Naive thymus-derived CD4-positive, alpha-beta T cell (primary cell): ENCODE data around the gene CASKIN1. TPM values are rescaled to one million over a fixed set of nuclear protein-coding genes. Genes with fewer than 3 reads are reported as not detected.

Experiments
- ATAC-seq: fragments of 150-1000 bp; cut with Tn5 transposase; 2 replicates; pipeline ENCODE4 v1.10.0; 2021; ENCODE audit warnings: mild to moderate bottlenecking, moderate library complexity
- CTCF ChIA-PET: fragments of 350-600 bp; sonication (Branson Sonifier 250); formaldehyde crosslinking; loops from one replicate; lab custom pipeline; 2021; ENCODE audit warnings: antibody characterized with exemption; lab: Charles Lee
- POLR2A ChIA-PET: fragments of 350-600 bp; sonication (Branson Sonifier 250); formaldehyde crosslinking; loops from one replicate; lab custom pipeline; 2021; ENCODE audit warnings: antibody characterized with exemption, inconsistent platforms; lab: Charles Lee
- DNase-seq, 9 donors: peaks; one replicate each; pipeline versions ENCODE4 v3.0.0 to v3.0.0-alpha.2; 2020 to 2022; ENCODE audit warnings: mixed read lengths in 1 of 9
- H3K27ac ChIP-seq: one replicate; pipeline ENCODE4 v1.7.0; 2013; ENCODE audit warnings: mild to moderate bottlenecking, low read depth, low read length, moderate library complexity
- H3K27me3 ChIP-seq, 2 donors: one replicate each; pipeline ENCODE4 v1.7.0; 2013; ENCODE audit warnings: low read length in 2 of 2, mild to moderate bottlenecking in 2 of 2, moderate library complexity in 2 of 2; ENCODE audit not compliant: control insufficient read depth in 2 of 2, insufficient read depth in 2 of 2
- H3K36me3 ChIP-seq, 3 experiments: 1 replicate in 2 of 3; 2 replicates in 1 of 3; pipeline ENCODE4 v1.7.0; 2013; ENCODE audit warnings: low read length in 3 of 3, mild to moderate bottlenecking in 3 of 3, moderate library complexity in 1 of 3; ENCODE audit not compliant: insufficient read depth in 3 of 3, control insufficient read depth in 2 of 3
- H3K4me1 ChIP-seq, 2 donors: one replicate each; pipeline ENCODE4 v1.7.0; 2013; ENCODE audit warnings: low read length in 2 of 2, mild to moderate bottlenecking in 2 of 2, moderate library complexity in 1 of 2; ENCODE audit not compliant: control insufficient read depth in 2 of 2, insufficient read depth in 2 of 2
- H3K4me3 ChIP-seq: 2 replicates; pipeline ENCODE4 v1.7.0; 2013; ENCODE audit warnings: mild to moderate bottlenecking, low read length
- H3K9me3 ChIP-seq, 3 experiments: 1 replicate in 2 of 3; 2 replicates in 1 of 3; pipeline ENCODE4 v1.7.0; 2013; ENCODE audit warnings: low read length in 3 of 3; ENCODE audit not compliant: control insufficient read depth in 2 of 3
- H3K27ac Mint-ChIP-seq, 9 donors: one replicate each; pipeline ENCODE4 v1.8.0; 2020 to 2022; ENCODE audit warnings: mixed read lengths in 9 of 9, mild to moderate bottlenecking in 8 of 9, moderate library complexity in 5 of 9, inconsistent platforms in 2 of 9
- H3K27me3 Mint-ChIP-seq, 5 donors: one replicate each; pipeline ENCODE4 v1.8.0; 2021 to 2022; ENCODE audit warnings: mixed read lengths in 5 of 5, mild to moderate bottlenecking in 1 of 5
- H3K36me3 Mint-ChIP-seq, 5 donors: one replicate each; pipeline ENCODE4 v1.8.0; 2020 to 2022; ENCODE audit warnings: mixed read lengths in 5 of 5, mild to moderate bottlenecking in 3 of 5, inconsistent platforms in 1 of 5
- H3K4me1 Mint-ChIP-seq, 7 donors: one replicate each; pipeline ENCODE4 v1.8.0; 2020 to 2022; ENCODE audit warnings: mixed read lengths in 7 of 7, mild to moderate bottlenecking in 3 of 7, inconsistent platforms in 1 of 7
- H3K4me3 Mint-ChIP-seq, 10 donors: one replicate each; pipeline ENCODE4 v1.8.0; 2020 to 2022; ENCODE audit warnings: mild to moderate bottlenecking in 10 of 10, mixed read lengths in 10 of 10, moderate library complexity in 6 of 10, inconsistent platforms in 2 of 10
- H3K9me3 Mint-ChIP-seq, 11 donors: one replicate each; pipeline ENCODE4 v1.8.0; 2020 to 2022; ENCODE audit warnings: mixed read lengths in 11 of 11, mild to moderate bottlenecking in 4 of 11, inconsistent platforms in 1 of 11, moderate library complexity in 1 of 11
- intact Hi-C, 2 donors: fragments of 100-400 bp; cut with micrococcal nuclease; formaldehyde crosslinking; loops; one replicate each; pipeline ENCODE4 v1.15.1; 2023
- polyA plus RNA-seq, 2 donors: library from polyadenylated mRNA; unstranded; fragments of 300-500 nt; fragmentation: Illumina TruSeq; gene quantifications; one replicate each; pipeline ENCODE4 v1.2.3, GENCODE V29; 2021
- total RNA-seq, 6 experiments: library from RNA in 5 of 6; stranded (reverse) in 5 of 6; gene quantifications; 1 replicate in 5 of 6; 2 replicates in 1 of 6; pipeline ENCODE4 v1.2.3 and lab custom pipeline; 2021 to 2026

The CASKIN1 gene
- total and polyA plus RNA-seq, 7 experiments from 2014 or later = 0.19 TPM; not detected in 6

GRCh38 chr16:2200313-2200712 lies 3.9 kb upstream of the CASKIN1 start:
- Mint-ChIP-seq H3K27ac (no peak overlapping the region), H3K4me1 (peaks cover 5 to 11% (median 7%) of the 10 kb centered on the region in 7 donors), H3K9me3 (peaks cover 0 to 3% (median 0%) of the 10 kb centered on the region in 11 donors), H3K4me3 (peak overlapping the region in 1 of 10 donors; percentile 19), H3K36me3 (peaks cover 0 to 4% (median 0%) of the 10 kb centered on the region in 5 donors), H3K27me3 (peaks cover 11 to 40% (median 14%) of the 10 kb centered on the region in 5 donors)
- ChIA-PET POLR2A (no interaction called here), CTCF (no interaction called here)
- no peak overlapping the region for H3K27ac ChIP-seq
- H3K36me3 ChIP-seq = no peaks in the 10 kb centered on the region
- no peak overlapping the region for H3K4me3 ChIP-seq
- no peaks in the 10 kb centered on the region for H3K9me3 ChIP-seq
- peaks cover 6 to 11% of the 10 kb centered on the region in 2 donors for H3K27me3 ChIP-seq
- no peak for ATAC-seq
- intact Hi-C loops = loop anchor here in 1 of 2 donors (10.0 kb wide), 1 partner anchor 64 kb away; the partner anchor contains the start of gene RNPS1
- DNase-seq = no peak
- peaks cover 5 to 7% of the 10 kb centered on the region in 2 donors for H3K4me1 ChIP-seq

GRCh38 chr16:2199621-2200139 lies 3.3 kb upstream of the CASKIN1 start:
- ChIA-PET CTCF (no interaction called here), POLR2A (interaction anchor here (0.6 kb wide), 1 partner anchor 204 kb away, joined by 4 read pairs; no protein-coding TSS in a partner anchor)
- Histone ChIP-seq H3K27me3 (peaks cover 6 to 11% of the 10 kb centered on the region in 2 donors), H3K36me3 (no peaks in the 10 kb centered on the region), H3K27ac (no peak overlapping the region), H3K9me3 (no peaks in the 10 kb centered on the region), H3K4me1 (peaks cover 3 to 8% of the 10 kb centered on the region in 2 donors), H3K4me3 (no peak overlapping the region)
- H3K4me1 Mint-ChIP-seq = peaks cover 5 to 13% (median 9%) of the 10 kb centered on the region in 7 donors
- intact Hi-C loops = loop anchor here in 1 of 2 donors (10.0 kb wide), 1 partner anchor 65 kb away; the partner anchor contains the start of gene RNPS1
- DNase-seq (no peak), ATAC-seq (no peak)
- no peak overlapping the region for H3K4me3 Mint-ChIP-seq
- H3K9me3 Mint-ChIP-seq = peaks cover 0 to 3% (median 0%) of the 10 kb centered on the region in 11 donors
- peaks cover 0 to 4% (median 0%) of the 10 kb centered on the region in 5 donors for H3K36me3 Mint-ChIP-seq
- peaks cover 14 to 45% (median 15%) of the 10 kb centered on the region in 5 donors for H3K27me3 Mint-ChIP-seq
- H3K27ac Mint-ChIP-seq = no peak overlapping the region

- H3K36me3 ChIP-seq = no peaks in the 10 kb centered on the region
- no peak for ATAC-seq
- Mint-ChIP-seq H3K27me3 (peaks cover 14 to 50% (median 16%) of the 10 kb centered on the region in 5 donors), H3K36me3 (no peaks in the 10 kb centered on the region), H3K4me3 (no peak overlapping the region), H3K27ac (no peak overlapping the region), H3K9me3 (no peaks in the 10 kb centered on the region), H3K4me1 (peaks cover 0 to 10% (median 5%) of the 10 kb centered on the region in 7 donors)
- peaks cover 0 to 8% of the 10 kb centered on the region in 2 donors for H3K4me1 ChIP-seq
- H3K27ac ChIP-seq = no peak overlapping the region
- no peak for DNase-seq
- no peak overlapping the region for H3K4me3 ChIP-seq
- peaks cover 6 to 11% of the 10 kb centered on the region in 2 donors for H3K27me3 ChIP-seq
- H3K9me3 ChIP-seq = no peaks in the 10 kb centered on the region
- intact Hi-C loops = no loop called here
- ChIA-PET CTCF (interaction anchor here (1.3 kb wide), 1 partner anchor 52 kb away, joined by 3 read pairs; the partner anchor contains the start of gene ECI1), POLR2A (interaction anchor here (0.6 kb wide), 1 partner anchor 203 kb away, joined by 4 read pairs; no protein-coding TSS in a partner anchor)
Observed at GRCh38 chr16:2199095-2199494, 2.7 kb upstream of the CASKIN1 start.

- Mint-ChIP-seq H3K9me3 (no peaks in the 10 kb centered on the region), H3K36me3 (no peaks in the 10 kb centered on the region), H3K4me3 (peak overlapping the region in 8 of 10 donors; percentile 51 to 84 (median 62)), H3K27me3 (peaks cover 14 to 48% (median 16%) of the 10 kb centered on the region in 5 donors), H3K27ac (peak overlapping the region in 2 of 9 donors; percentile 31), H3K4me1 (peaks cover 0 to 6% (median 4%) of the 10 kb centered on the region in 7 donors)
- Histone ChIP-seq H3K9me3 (no peaks in the 10 kb centered on the region), H3K4me3 (no peak overlapping the region), H3K27me3 (peaks cover 6 to 11% of the 10 kb centered on the region in 2 donors), H3K36me3 (no peaks in the 10 kb centered on the region), H3K4me1 (peaks cover 0 to 8% of the 10 kb centered on the region in 2 donors), H3K27ac (no peak overlapping the region)
- POLR2A ChIA-PET = interaction anchor here (0.7 kb wide), 1 partner anchor 26 kb away, joined by 3 read pairs; no protein-coding TSS in a partner anchor
- DNase-seq (no peak), ATAC-seq (no peak)
- CTCF ChIA-PET = interaction anchor here (1.1 to 1.3 kb wide), 2 partner anchors 53 to 304 kb away, joined by 3 to 5 read pairs; partner anchors contain the start of gene ECI1
- intact Hi-C loops = no loop called here
Observed at GRCh38 chr16:2198283-2198682, 1.9 kb upstream of the CASKIN1 start.

GRCh38 chr16:2197765-2198164 lies 1.4 kb upstream of the CASKIN1 start:
- no peaks in the 10 kb centered on the region for H3K36me3 Mint-ChIP-seq
- Histone ChIP-seq H3K27ac (no peak overlapping the region), H3K4me3 (no peak overlapping the region), H3K4me1 (peaks cover 0 to 8% of the 10 kb centered on the region in 2 donors), H3K27me3 (peaks cover 6 to 11% of the 10 kb centered on the region in 2 donors), H3K36me3 (no peaks in the 10 kb centered on the region), H3K9me3 (no peaks in the 10 kb centered on the region)
- ChIA-PET POLR2A (interaction anchor here (0.7 kb wide), 1 partner anchor 26 kb away, joined by 3 read pairs; no protein-coding TSS in a partner anchor), CTCF (interaction anchor here (1.1 to 1.3 kb wide), 2 partner anchors 53 to 305 kb away, joined by 3 to 5 read pairs; partner anchors contain the start of gene ECI1)
- intact Hi-C loops = no loop called here
- no peak for ATAC-seq
- peak overlapping the region; percentile 28 to 84 (median 58) for H3K4me3 Mint-ChIP-seq
- no peak for DNase-seq
- H3K4me1 Mint-ChIP-seq = peaks cover 0 to 6% (median 4%) of the 10 kb centered on the region in 7 donors
- H3K27ac Mint-ChIP-seq = peak overlapping the region in 2 of 9 donors; percentile 31
- H3K9me3 Mint-ChIP-seq = no peaks in the 10 kb centered on the region
- H3K27me3 Mint-ChIP-seq = peaks cover 14 to 48% (median 16%) of the 10 kb centered on the region in 5 donors

- intact Hi-C loops = no loop called here
- Histone ChIP-seq H3K36me3 (no peaks in the 10 kb centered on the region), H3K27me3 (peaks cover 6 to 11% of the 10 kb centered on the region in 2 donors), H3K27ac (no peak overlapping the region), H3K9me3 (no peaks in the 10 kb centered on the region), H3K4me1 (peaks cover 0 to 8% of the 10 kb centered on the region in 2 donors), H3K4me3 (no peak overlapping the region)
- no peak for ATAC-seq
- peaks cover 0 to 6% (median 4%) of the 10 kb centered on the region in 7 donors for H3K4me1 Mint-ChIP-seq
- no peaks in the 10 kb centered on the region for H3K36me3 Mint-ChIP-seq
- no peaks in the 10 kb centered on the region for H3K9me3 Mint-ChIP-seq
- no peak overlapping the region for H3K27ac Mint-ChIP-seq
- H3K4me3 Mint-ChIP-seq = peak overlapping the region in 9 of 10 donors; percentile 43 to 84 (median 61)
- peaks cover 14 to 48% (median 16%) of the 10 kb centered on the region in 5 donors for H3K27me3 Mint-ChIP-seq
- ChIA-PET POLR2A (no interaction called here), CTCF (interaction anchor here (1.1 kb wide), 1 partner anchor 305 kb away, joined by 5 read pairs; no protein-coding TSS in a partner anchor)
- no peak for DNase-seq
Observed at GRCh38 chr16:2196981-2197511, 641 bp upstream of the CASKIN1 start.
